ENCODE results near the gene PRKAG2. TPM values are rescaled to one million over a fixed set of nuclear protein-coding genes. Genes with fewer than 3 reads are reported as not detected.

Gene PRKAG2
- total RNA-seq, 4 donors from 2014 or later = 38.8 to 94.4 (median 73.2) TPM

- Histone ChIP-seq H3K36me3 (no peaks in the 10 kb centered on the region), H3K4me1 (no peaks in the 10 kb centered on the region)
These were observed 19.5 kb downstream of the PRKAG2 start for GRCh38 chr7:151857412-151857811.

DNA sequence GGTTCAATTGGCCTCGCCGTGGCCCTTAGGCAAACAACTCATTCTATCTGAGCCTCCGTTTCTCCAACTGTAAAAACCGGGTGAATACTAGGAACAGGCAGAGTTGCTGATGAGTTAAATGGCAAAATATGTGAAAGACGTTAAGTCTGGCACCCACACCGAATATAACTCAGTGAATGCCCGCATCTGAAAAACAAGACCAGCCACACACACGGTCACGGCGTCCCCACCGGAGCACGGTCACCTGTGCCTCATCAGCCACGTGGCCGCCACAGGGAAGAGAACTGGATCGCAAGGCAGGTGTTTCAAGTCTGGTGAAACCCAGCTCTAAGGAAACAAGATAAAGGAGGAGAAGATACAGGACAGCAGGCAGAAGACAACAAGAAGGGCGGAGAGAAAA, 20.4 kb downstream of the PRKAG2 start:
- H3K27me3 ChIP-seq = no peaks in the 10 kb centered on the region
- no peaks in the 10 kb centered on the region for H3K36me3 ChIP-seq
- no peak for DNase-seq
- no peaks in the 10 kb centered on the region for H3K9me3 ChIP-seq
- no peak for TF ChIP-seq POLR2A (IDR thresholded peaks at IDR 0.05)
- no peak for TF ChIP-seq CTCF (IDR thresholded peaks at IDR 0.05)
- H3K27ac ChIP-seq = no peak overlapping the region
- H3K4me1 ChIP-seq = peaks cover 0 to 6% (median 0%) of the 10 kb centered on the region in 4 donors
- H3K4me3 ChIP-seq = no peak overlapping the region

More at GRCh38 chr7:151857412-151857811, 19.5 kb downstream of the PRKAG2 start:
- no peaks in the 10 kb centered on the region for H3K9me3 ChIP-seq
- no peak overlapping the region for H3K4me3 ChIP-seq
- TF ChIP-seq POLR2A (IDR thresholded peaks at IDR 0.05) (no peak), CTCF (IDR thresholded peaks at IDR 0.05) (no peak)
- no peak for DNase-seq
- H3K27ac ChIP-seq = no peak overlapping the region
- no peaks in the 10 kb centered on the region for H3K27me3 ChIP-seq

GRCh38 chr7:151856098-151856497, 20.8 kb downstream of the PRKAG2 start:
- DNase-seq = no peak
- H3K4me3 ChIP-seq = no peak overlapping the region
- H3K9me3 ChIP-seq = no peaks in the 10 kb centered on the region
- H3K27me3 ChIP-seq = no peaks in the 10 kb centered on the region
- H3K4me1 ChIP-seq = peaks cover 0 to 8% (median 0%) of the 10 kb centered on the region in 4 donors
- H3K27ac ChIP-seq = no peak overlapping the region
- no peaks in the 10 kb centered on the region for H3K36me3 ChIP-seq
- TF ChIP-seq POLR2A (IDR thresholded peaks at IDR 0.05) (no peak), CTCF (IDR thresholded peaks at IDR 0.05) (peak in 3 of 6 experiments; percentile 9 to 14 (median 14))

- no peak for DNase-seq
- H3K27me3 ChIP-seq = no peaks in the 10 kb centered on the region
- H3K4me3 ChIP-seq = no peak overlapping the region
- H3K27ac ChIP-seq = no peak overlapping the region
- peaks cover 0 to 8% (median 0%) of the 10 kb centered on the region in 4 donors for H3K4me1 ChIP-seq
- no peak for TF ChIP-seq CTCF (IDR thresholded peaks at IDR 0.05)
- no peaks in the 10 kb centered on the region for H3K36me3 ChIP-seq
- no peaks in the 10 kb centered on the region for H3K9me3 ChIP-seq
These were observed 22.2 kb downstream of the PRKAG2 start for GRCh38 chr7:151854720-151855071.

- Histone ChIP-seq H3K27me3 (no peaks in the 10 kb centered on the region), H3K27ac (no peak overlapping the region), H3K9me3 (no peaks in the 10 kb centered on the region), H3K4me3 (no peak overlapping the region), H3K4me1 (peaks cover 0 to 8% (median 0%) of the 10 kb centered on the region in 4 donors), H3K36me3 (no peaks in the 10 kb centered on the region)
- no peak for TF ChIP-seq CTCF (IDR thresholded peaks at IDR 0.05)
- no peak for TF ChIP-seq POLR2A (IDR thresholded peaks at IDR 0.05)
- DNase-seq = no peak
These were observed 22.8 kb downstream of the PRKAG2 start for GRCh38 chr7:151853896-151854719.

Data from Peyer's patch (tissue), 4 donors.